Gastrocnemius medialis (tissue), 4 donors: Measurements from ENCODE around the gene FBXL7. TPM values are rescaled to one million over a fixed set of nuclear protein-coding genes. Genes with fewer than 3 reads are reported as not detected.

Experiments
- ATAC-seq, 2 donors: fragments of 150-250 bp; one replicate each; pipeline ENCODE4 v1.9.1; 2016
- DNase-seq, 2 donors: peaks; one replicate each; pipeline ENCODE4 v3.0.0-alpha.2; 2019
- H3K27ac ChIP-seq, 4 donors: fragments of 200-600 bp; sonication (generic); 1 replicate in 1 of 4; 2 replicates in 3 of 4; pipeline ENCODE4 v1.5.1; 2016 to 2018; ENCODE audit warnings: mild to moderate bottlenecking in 2 of 4, moderate library complexity in 1 of 4
- H3K27me3 ChIP-seq, 3 donors: fragments of 200-600 bp; sonication (generic) in 2 of 3; 1 replicate in 1 of 3; 2 replicates in 2 of 3; pipeline versions ENCODE4 v1.5.1 to v1.6.0; 2016 to 2019; ENCODE audit warnings: mild to moderate bottlenecking in 1 of 3, moderate library complexity in 1 of 3
- H3K36me3 ChIP-seq, 2 donors: fragments of 200-600 bp; sonication (generic) in 1 of 2; one replicate each; pipeline ENCODE4 v1.5.1; 2017 to 2018
- H3K4me1 ChIP-seq, 2 donors: fragments of 200-600 bp; sonication (generic) in 1 of 2; one replicate each; pipeline ENCODE4 v1.5.1; 2016 to 2017; ENCODE audit warnings: mild to moderate bottlenecking in 2 of 2
- H3K4me3 ChIP-seq, 4 donors: fragments of 200-600 bp; sonication (generic) in 3 of 4; 1 replicate in 1 of 4; 2 replicates in 3 of 4; pipeline ENCODE4 v1.5.1; 2016 to 2019; ENCODE audit warnings: mild to moderate bottlenecking in 2 of 4
- H3K9me3 ChIP-seq, 3 donors: fragments of 200-600 bp; sonication (generic) in 2 of 3; 1 replicate in 1 of 3; 2 replicates in 2 of 3; pipeline ENCODE4 v1.5.1; 2016 to 2019
- POLR2A ChIP-seq, 2 donors: fragments of 450-650 bp; IDR thresholded peaks; one replicate each; pipeline ENCODE4 v1.6.1; 2017; ENCODE audit warnings: antibody characterized with exemption in 2 of 2, mild to moderate bottlenecking in 2 of 2, moderate library complexity in 2 of 2
- in situ Hi-C, 4 donors: fragments of 200-750 bp; cut with MboI; loops; one replicate each; pipeline versions ENCODE4 v1.15.0 to v1.8.0; 2017; ENCODE audit warnings: low sequenced_read_pairs in 4 of 4
- intact Hi-C: fragments of 100-400 bp; cut with DNase I; formaldehyde crosslinking; loops from one replicate; pipeline ENCODE4 v1.15.1; 2023; ENCODE audit warnings: low total_unique reads
- total RNA-seq, 4 donors: library from RNA; depleted of rRNA; stranded (reverse); fragments of >200 nt; gene quantifications; one replicate each; pipeline versions ENCODE4 v1.1.0 to v1.2.3, GENCODE V29; 2016
- TF ChIP-seq, protein P1 (sequence below), 5 experiments: fragments of 450-650 bp in 3 of 5; fragments of 200-600 bp in 2 of 5; sonication (generic) in 2 of 5; IDR thresholded peaks in 4 of 5; conservative IDR thresholded peaks in 1 of 5; 1 replicate in 4 of 5; 2 replicates in 1 of 5; pipeline ENCODE4 v1.5.1; 2016 to 2019; ENCODE audit warnings: antibody characterized with exemption in 5 of 5, mild to moderate bottlenecking in 3 of 5, moderate library complexity in 3 of 5

FBXL7 gene
- total RNA-seq, 4 donors from 2014 or later = 2.4 to 4.9 (median 3.1) TPM

GRCh38 chr5:15803280-15803679 lies 303.3 kb downstream of the FBXL7 start:
- H3K4me1 ChIP-seq = peaks cover 0 to 5% of the 10 kb centered on the region in 2 donors
- no peak overlapping the region for H3K4me3 ChIP-seq
- DNase-seq (no peak), ATAC-seq (no peak)
- H3K9me3 ChIP-seq = no peaks in the 10 kb centered on the region
- no peak overlapping the region for H3K27ac ChIP-seq
- TF ChIP-seq, protein P1, sequence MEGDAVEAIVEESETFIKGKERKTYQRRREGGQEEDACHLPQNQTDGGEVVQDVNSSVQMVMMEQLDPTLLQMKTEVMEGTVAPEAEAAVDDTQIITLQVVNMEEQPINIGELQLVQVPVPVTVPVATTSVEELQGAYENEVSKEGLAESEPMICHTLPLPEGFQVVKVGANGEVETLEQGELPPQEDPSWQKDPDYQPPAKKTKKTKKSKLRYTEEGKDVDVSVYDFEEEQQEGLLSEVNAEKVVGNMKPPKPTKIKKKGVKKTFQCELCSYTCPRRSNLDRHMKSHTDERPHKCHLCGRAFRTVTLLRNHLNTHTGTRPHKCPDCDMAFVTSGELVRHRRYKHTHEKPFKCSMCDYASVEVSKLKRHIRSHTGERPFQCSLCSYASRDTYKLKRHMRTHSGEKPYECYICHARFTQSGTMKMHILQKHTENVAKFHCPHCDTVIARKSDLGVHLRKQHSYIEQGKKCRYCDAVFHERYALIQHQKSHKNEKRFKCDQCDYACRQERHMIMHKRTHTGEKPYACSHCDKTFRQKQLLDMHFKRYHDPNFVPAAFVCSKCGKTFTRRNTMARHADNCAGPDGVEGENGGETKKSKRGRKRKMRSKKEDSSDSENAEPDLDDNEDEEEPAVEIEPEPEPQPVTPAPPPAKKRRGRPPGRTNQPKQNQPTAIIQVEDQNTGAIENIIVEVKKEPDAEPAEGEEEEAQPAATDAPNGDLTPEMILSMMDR (IDR thresholded peaks at IDR 0.05 in 4 of 5, conservative IDR thresholded peaks at IDR 0.05 in 1 of 5) = no peak
- no peak for TF ChIP-seq POLR2A (IDR thresholded peaks at IDR 0.05)
- in situ Hi-C loops = no loop called here
- H3K27me3 ChIP-seq = no peaks in the 10 kb centered on the region
- intact Hi-C loops = no loop called here
- H3K36me3 ChIP-seq = no peaks in the 10 kb centered on the region

DNA sequence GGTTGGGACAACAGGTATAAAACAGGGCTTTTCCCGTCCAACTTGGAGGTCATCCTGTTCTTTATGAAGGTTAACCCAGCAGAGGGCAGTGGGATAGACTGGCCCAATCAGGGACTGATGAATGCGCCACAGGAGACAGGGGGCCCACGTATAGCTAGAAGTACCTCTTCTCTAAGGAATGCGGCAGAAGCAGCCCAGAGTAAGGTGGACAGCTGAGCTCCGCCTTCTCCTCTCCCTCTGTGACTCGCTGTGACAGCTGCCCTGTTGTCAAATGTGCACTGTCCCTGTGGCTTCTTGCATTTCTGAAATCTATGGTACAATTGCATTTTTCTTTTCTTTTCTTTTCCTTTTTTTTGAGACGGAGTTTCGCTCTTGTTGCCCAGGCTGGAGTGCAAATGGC lies 306.6 kb downstream of the FBXL7 start:
- ATAC-seq = no peak
- intact Hi-C loops = no loop called here

GRCh38 chr5:15807248-15807647 lies 307.3 kb downstream of the FBXL7 start:
- ATAC-seq = no peak

More for the DNA sequence above, 306.6 kb downstream of the FBXL7 start:
- Histone ChIP-seq H3K4me3 (no peak overlapping the region), H3K4me1 (peaks cover 0 to 5% of the 10 kb centered on the region in 2 donors), H3K9me3 (no peaks in the 10 kb centered on the region), H3K27ac (no peak overlapping the region), H3K27me3 (no peaks in the 10 kb centered on the region), H3K36me3 (no peaks in the 10 kb centered on the region)
- DNase-seq = no peak
- TF ChIP-seq, protein P1 (IDR thresholded peaks at IDR 0.05 in 4 of 5, conservative IDR thresholded peaks at IDR 0.05 in 1 of 5) = no peak
- no peak for TF ChIP-seq POLR2A (IDR thresholded peaks at IDR 0.05)
- in situ Hi-C loops = no loop called here

DNA sequence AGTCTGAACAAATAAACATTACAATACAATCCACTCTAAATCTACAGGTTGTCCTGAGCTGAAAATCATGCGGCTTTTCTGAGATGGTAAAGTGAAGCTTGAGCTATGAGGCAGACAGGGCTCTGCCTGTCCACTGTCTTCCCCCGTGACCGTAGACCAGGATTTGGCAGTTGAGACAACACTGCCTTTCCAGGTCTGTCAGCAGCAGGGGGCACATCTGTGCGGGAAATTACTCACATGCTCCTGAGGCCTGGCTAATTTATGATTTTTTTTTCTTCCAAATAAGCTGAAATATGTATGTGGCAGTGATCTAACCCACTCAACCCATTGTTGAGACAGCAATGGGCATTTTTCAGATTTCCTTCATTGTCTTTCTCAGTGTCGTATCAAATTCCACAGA lies 307.9 kb downstream of the FBXL7 start:
- TF ChIP-seq, protein P1 (IDR thresholded peaks at IDR 0.05 in 4 of 5, conservative IDR thresholded peaks at IDR 0.05 in 1 of 5) = peak in 1 of 5 experiments; percentile 15
- no peak for TF ChIP-seq POLR2A (IDR thresholded peaks at IDR 0.05)
- in situ Hi-C loops = no loop called here
- peak; percentile 39 to 62 for ATAC-seq
- Histone ChIP-seq H3K36me3 (no peaks in the 10 kb centered on the region), H3K4me1 (peaks cover 0 to 5% of the 10 kb centered on the region in 2 donors), H3K9me3 (no peaks in the 10 kb centered on the region), H3K27me3 (no peaks in the 10 kb centered on the region), H3K27ac (peak overlapping the region in 1 of 4 donors; percentile 40), H3K4me3 (no peak overlapping the region)
- peak; percentile 8 to 18 for DNase-seq
- intact Hi-C loops = no loop called here

More at GRCh38 chr5:15807248-15807647, 307.3 kb downstream of the FBXL7 start:
- in situ Hi-C loops (no loop called here), intact Hi-C loops (no loop called here)
- Histone ChIP-seq H3K27ac (peak overlapping the region in 1 of 4 donors; percentile 40), H3K9me3 (no peaks in the 10 kb centered on the region), H3K4me1 (peaks cover 0 to 5% of the 10 kb centered on the region in 2 donors), H3K36me3 (no peaks in the 10 kb centered on the region), H3K27me3 (no peaks in the 10 kb centered on the region), H3K4me3 (no peak overlapping the region)
- TF ChIP-seq, protein P1 (IDR thresholded peaks at IDR 0.05 in 4 of 5, conservative IDR thresholded peaks at IDR 0.05 in 1 of 5) = no peak
- no peak for TF ChIP-seq POLR2A (IDR thresholded peaks at IDR 0.05)
- DNase-seq = no peak

- ATAC-seq (no peak), DNase-seq (no peak)
- Histone ChIP-seq H3K4me1 (peaks cover 0 to 5% of the 10 kb centered on the region in 2 donors), H3K9me3 (no peaks in the 10 kb centered on the region), H3K4me3 (no peak overlapping the region), H3K27me3 (no peaks in the 10 kb centered on the region), H3K36me3 (no peaks in the 10 kb centered on the region), H3K27ac (no peak overlapping the region)
- in situ Hi-C loops = no loop called here
- TF ChIP-seq POLR2A (IDR thresholded peaks at IDR 0.05) = no peak
- TF ChIP-seq, protein P1 (IDR thresholded peaks at IDR 0.05 in 4 of 5, conservative IDR thresholded peaks at IDR 0.05 in 1 of 5) = no peak
- intact Hi-C loops = no loop called here
Observed at GRCh38 chr5:15808577-15808976, 308.6 kb downstream of the FBXL7 start.
